ENCODE data around the gene CACNB2.

CACNB2 gene

GRCh38 chr10:18219146-18219545 is 78.9 kb downstream of the CACNB2 start:
- in situ Hi-C loops (cut with HindIII; ENCODE audit: low sequenced_read_pairs), result loop anchor here (5.0 kb wide), 1 partner anchor 372 kb away; no protein-coding TSS in a partner anchor
- H3K4me3 ChIP-seq (ENCODE audit: low read depth, low read length), result no peak overlapping the region
- TF ChIP-seq, protein P1, sequence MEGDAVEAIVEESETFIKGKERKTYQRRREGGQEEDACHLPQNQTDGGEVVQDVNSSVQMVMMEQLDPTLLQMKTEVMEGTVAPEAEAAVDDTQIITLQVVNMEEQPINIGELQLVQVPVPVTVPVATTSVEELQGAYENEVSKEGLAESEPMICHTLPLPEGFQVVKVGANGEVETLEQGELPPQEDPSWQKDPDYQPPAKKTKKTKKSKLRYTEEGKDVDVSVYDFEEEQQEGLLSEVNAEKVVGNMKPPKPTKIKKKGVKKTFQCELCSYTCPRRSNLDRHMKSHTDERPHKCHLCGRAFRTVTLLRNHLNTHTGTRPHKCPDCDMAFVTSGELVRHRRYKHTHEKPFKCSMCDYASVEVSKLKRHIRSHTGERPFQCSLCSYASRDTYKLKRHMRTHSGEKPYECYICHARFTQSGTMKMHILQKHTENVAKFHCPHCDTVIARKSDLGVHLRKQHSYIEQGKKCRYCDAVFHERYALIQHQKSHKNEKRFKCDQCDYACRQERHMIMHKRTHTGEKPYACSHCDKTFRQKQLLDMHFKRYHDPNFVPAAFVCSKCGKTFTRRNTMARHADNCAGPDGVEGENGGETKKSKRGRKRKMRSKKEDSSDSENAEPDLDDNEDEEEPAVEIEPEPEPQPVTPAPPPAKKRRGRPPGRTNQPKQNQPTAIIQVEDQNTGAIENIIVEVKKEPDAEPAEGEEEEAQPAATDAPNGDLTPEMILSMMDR (IDR thresholded peaks at IDR 0.05; ENCODE audit: low read depth, low read length, missing control alignments), result no peak
- no peak for DNase-seq (ENCODE audit: low read depth)

DNA sequence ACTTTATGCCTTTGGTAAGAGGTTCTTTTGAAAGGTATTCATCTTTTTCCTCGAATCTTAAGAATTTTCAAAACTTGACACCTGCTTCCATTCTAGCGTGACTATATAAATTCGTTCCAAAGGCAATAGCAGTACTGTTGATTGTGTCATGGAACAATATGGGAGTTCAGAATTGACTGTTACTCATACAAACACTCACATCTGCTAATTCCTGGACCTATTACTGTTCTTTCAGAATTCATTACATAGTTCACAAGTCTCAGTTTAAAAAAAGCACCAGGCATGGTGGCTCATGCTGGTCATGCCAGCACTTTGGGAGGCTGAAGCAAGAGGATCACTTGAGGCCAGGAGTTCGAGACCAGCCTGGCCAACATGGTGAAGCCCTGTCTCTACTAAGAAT is 80.9 kb downstream of the CACNB2 start:
- no peak overlapping the region for H3K4me3 ChIP-seq (ENCODE audit: low read depth, low read length)
- TF ChIP-seq, protein P1 (IDR thresholded peaks at IDR 0.05; ENCODE audit: low read depth, low read length, missing control alignments), result no peak
- no peak for DNase-seq (ENCODE audit: low read depth)
- in situ Hi-C loops (cut with HindIII; ENCODE audit: low sequenced_read_pairs), result no loop called here

- in situ Hi-C loops (cut with HindIII; ENCODE audit: low sequenced_read_pairs), result no loop called here
- TF ChIP-seq, protein P1 (IDR thresholded peaks at IDR 0.05; ENCODE audit: low read depth, low read length, missing control alignments), result no peak
- no peak overlapping the region for H3K4me3 ChIP-seq (ENCODE audit: low read depth, low read length)
- DNase-seq (ENCODE audit: low read depth), result no peak
These were observed 81.7 kb downstream of the CACNB2 start for GRCh38 chr10:18221882-18222281.

DNA sequence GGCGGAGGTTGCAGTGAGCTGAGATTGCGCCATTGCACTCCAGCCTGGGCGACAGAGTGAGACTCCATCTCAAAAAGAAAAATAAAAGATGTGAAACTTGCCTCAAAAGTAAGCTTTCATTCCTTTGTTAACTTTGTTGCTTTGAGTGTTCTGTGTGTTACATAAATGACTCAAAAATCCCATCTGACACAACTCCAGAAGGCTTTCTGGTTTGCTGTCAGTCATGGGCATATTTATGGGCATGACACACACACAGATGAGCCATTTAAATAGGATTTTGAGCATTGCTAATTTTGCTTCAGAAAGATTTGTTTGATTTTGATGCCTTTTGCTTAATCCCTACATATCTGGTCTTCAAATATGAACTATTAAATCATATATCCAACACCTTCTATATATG is 82.6 kb downstream of the CACNB2 start:
- TF ChIP-seq, protein P1 (IDR thresholded peaks at IDR 0.05; ENCODE audit: low read depth, low read length, missing control alignments), result no peak
- no peak overlapping the region for H3K4me3 ChIP-seq (ENCODE audit: low read depth, low read length)
- in situ Hi-C loops (cut with HindIII; ENCODE audit: low sequenced_read_pairs), result no loop called here
- no peak for DNase-seq (ENCODE audit: low read depth)

GRCh38 chr10:18223898-18224297 is 83.7 kb downstream of the CACNB2 start:
- TF ChIP-seq, protein P1 (IDR thresholded peaks at IDR 0.05; ENCODE audit: low read depth, low read length, missing control alignments), result no peak
- in situ Hi-C loops (cut with HindIII; ENCODE audit: low sequenced_read_pairs), result no loop called here
- DNase-seq (ENCODE audit: low read depth), result no peak
- H3K4me3 ChIP-seq (ENCODE audit: low read depth, low read length), result no peak overlapping the region

DNA sequence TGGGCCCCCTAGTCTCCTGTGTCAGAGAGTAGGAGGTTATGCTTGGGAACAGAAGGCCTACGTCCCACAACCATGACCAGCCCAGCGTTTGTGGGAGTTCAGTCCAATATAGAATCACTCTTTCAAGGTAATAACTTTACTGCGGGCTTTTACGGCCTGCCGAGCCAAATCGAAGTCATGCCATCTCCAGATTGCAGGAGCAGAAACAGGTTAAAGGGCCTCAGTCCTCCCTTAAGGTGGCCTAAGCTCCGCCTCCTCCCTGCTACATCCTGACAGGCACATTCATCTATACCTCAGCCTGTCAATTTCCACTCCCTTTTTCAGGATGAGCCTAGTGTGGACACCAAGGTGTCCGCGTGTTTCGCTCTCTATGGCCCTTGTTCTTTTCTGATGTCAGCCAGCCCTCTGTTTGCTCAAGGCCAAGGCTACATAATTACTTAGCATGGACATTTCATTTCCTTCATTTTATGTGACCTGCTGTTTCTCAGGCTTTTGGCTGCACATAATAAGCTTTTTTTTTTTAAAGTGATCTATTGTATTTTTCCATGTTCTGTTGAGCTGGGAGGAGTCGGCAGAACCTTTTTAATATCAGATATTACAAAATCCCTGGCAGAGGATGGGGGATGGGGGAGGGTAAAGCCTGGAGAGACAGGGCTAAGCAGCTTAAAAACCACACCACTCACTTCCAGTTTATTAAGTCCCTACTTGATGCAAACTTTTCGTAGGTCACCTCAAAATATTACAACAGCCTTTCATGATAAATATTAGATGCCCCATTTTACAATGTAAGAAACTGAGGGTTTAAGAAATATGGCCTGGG is 84.6 kb downstream of the CACNB2 start:
- in situ Hi-C loops (cut with HindIII; ENCODE audit: low sequenced_read_pairs), result no loop called here
- no peak for DNase-seq (ENCODE audit: low read depth)
- H3K4me3 ChIP-seq (ENCODE audit: low read depth, low read length), result no peak overlapping the region
- TF ChIP-seq, protein P1 (IDR thresholded peaks at IDR 0.05; ENCODE audit: low read depth, low read length, missing control alignments), result no peak

All from astrocyte of the cerebellum (primary cell).